Endothelial cell of umbilical vein (primary cell): ENCODE measurements around the gene FSD2. TPM values are rescaled to one million over a fixed set of nuclear protein-coding genes. Genes with fewer than 3 reads are reported as not detected.

Experiments
- BruUV-seq: library from RNA; stranded (reverse); fragments of 400-500 nt; replicated peaks from 2 replicates; lab custom pipeline; 2021; lab: Mats Ljungman, UMichigan
- CTCF ChIA-PET: fragments of 300-600, 350-600 bp; sonication (Branson Sonifier 250); formaldehyde crosslinking; loops from one replicate; lab custom pipeline; 2021; ENCODE audit warnings: antibody characterized with exemption, inconsistent platforms; lab: Charles Lee
- POLR2A ChIA-PET: fragments of 300-600, 350-600 bp; sonication (Branson Sonifier 250); formaldehyde crosslinking; loops from one replicate; lab custom pipeline; 2021; ENCODE audit warnings: antibody characterized with exemption, inconsistent platforms; lab: Charles Lee
- DNase-seq: peaks from one replicate; pipeline ENCODE4 v3.0.0-alpha.2; 2011; ENCODE audit warnings: low read depth, low spot score
- FAIRE-seq: peaks from 2 replicates; lab custom pipeline; 2011; peaks lifted over from hg19 to GRCh38; lab: Jason Lieb, UNC
- H2AFZ ChIP-seq: 2 replicates; pipeline ENCODE4 v1.6.0; 2012; ENCODE audit warnings: low read depth, low read length, control low read depth, inconsistent platforms
- H3K27ac ChIP-seq: 2 replicates; pipeline ENCODE4 v1.5.1; 2011; ENCODE audit warnings: low read depth, mild to moderate bottlenecking, control low read depth, low read length, moderate library complexity; ENCODE audit not compliant: insufficient read depth
- H3K27me3 ChIP-seq, 2 experiments: 2 replicates each; pipeline versions ENCODE4 v1.6.0 to v1.6.1; 2011; ENCODE audit warnings: low read length in 2 of 2, mixed read lengths in 1 of 2; ENCODE audit not compliant: control insufficient read depth in 2 of 2, insufficient read depth in 2 of 2
- H3K36me3 ChIP-seq, 2 experiments: 2 replicates in 1 of 2; 3 replicates in 1 of 2; pipeline ENCODE4 v1.5.1; 2011; ENCODE audit warnings: low read length in 2 of 2, mild to moderate bottlenecking in 1 of 2, moderate library complexity in 1 of 2; ENCODE audit not compliant: control insufficient read depth in 2 of 2, insufficient read depth in 2 of 2; ENCODE audit errors: extremely low read depth in 1 of 2
- H3K4me1 ChIP-seq: 3 replicates; pipeline ENCODE4 v1.5.1; 2011; ENCODE audit warnings: mild to moderate bottlenecking, low read length; ENCODE audit not compliant: control insufficient read depth, insufficient read depth; ENCODE audit errors: extremely low read depth
- H3K4me2 ChIP-seq: 2 replicates; pipeline ENCODE4 v1.6.1; 2011; ENCODE audit warnings: low read length, control low read depth, mixed read lengths; ENCODE audit not compliant: insufficient read depth
- H3K4me3 ChIP-seq, 3 experiments: fragments of 200-600 bp in 1 of 3; sonication (generic), shearing (Covaris generic) in 1 of 3; replicated peaks in 1 of 3; 2 replicates each; pipeline ENCODE4 v1.5.1; 2011 to 2016; ENCODE audit warnings: control low read depth in 3 of 3, low read length in 3 of 3, mild to moderate bottlenecking in 2 of 3, inconsistent platforms in 1 of 3, low read depth in 1 of 3, moderate library complexity in 1 of 3; ENCODE audit not compliant: insufficient read depth in 1 of 3
- H3K79me2 ChIP-seq: 2 replicates; pipeline ENCODE4 v1.6.0; 2012; ENCODE audit warnings: low read length, inconsistent platforms; ENCODE audit not compliant: control insufficient read depth, insufficient read depth
- H3K9ac ChIP-seq: replicated peaks from 2 replicates; pipeline ENCODE3; 2011; ENCODE audit warnings: low read length, control low read depth; ENCODE audit not compliant: insufficient read depth; ENCODE audit errors: extremely low read depth
- H3K9me1 ChIP-seq: replicated peaks from 3 replicates; pipeline ENCODE4 v1.6.0; 2011; ENCODE audit warnings: mild to moderate bottlenecking, low read length; ENCODE audit not compliant: control insufficient read depth, insufficient read depth; ENCODE audit errors: extremely low read depth
- H3K9me3 ChIP-seq: replicated peaks from 2 replicates; pipeline ENCODE4 v1.5.1; 2012; ENCODE audit warnings: low read length, inconsistent platforms; ENCODE audit not compliant: control insufficient read depth, insufficient read depth
- H4K20me1 ChIP-seq: replicated peaks from 2 replicates; pipeline ENCODE3; 2011; ENCODE audit warnings: mild to moderate bottlenecking, low read length; ENCODE audit not compliant: control insufficient read depth, insufficient read depth; ENCODE audit errors: extremely low read depth
- CTCF ChIP-seq, 2 donors: IDR thresholded peaks; 1 replicate in 1 of 2; 2 replicates in 1 of 2; pipeline ENCODE4 v1.5.1; 2011; ENCODE audit warnings: low read length in 2 of 2, mild to moderate bottlenecking in 2 of 2, moderate library complexity in 2 of 2, control low read depth in 1 of 2, inconsistent platforms in 1 of 2, low read depth in 1 of 2; ENCODE audit not compliant: insufficient read depth in 1 of 2; ENCODE audit errors: extremely low read depth in 1 of 2
- EZH2 ChIP-seq: IDR thresholded peaks from 2 replicates; pipeline ENCODE4 v1.6.1; 2012; ENCODE audit warnings: borderline replicate concordance, low read depth, mild to moderate bottlenecking, moderate library complexity, low read length, inconsistent platforms; ENCODE audit not compliant: severe bottlenecking
- FOS ChIP-seq: IDR thresholded peaks from 2 replicates; pipeline ENCODE4 v1.6.1; 2011; ENCODE audit warnings: mild to moderate bottlenecking, low read length, moderate library complexity, borderline replicate concordance; ENCODE audit not compliant: insufficient read depth
- GATA2 ChIP-seq: IDR thresholded peaks from 2 replicates; pipeline ENCODE4 v1.7.0; 2011; ENCODE audit warnings: low read depth, mild to moderate bottlenecking, moderate library complexity, mixed read lengths, low read length; ENCODE audit not compliant: insufficient read length, insufficient read depth
- JUN ChIP-seq: IDR thresholded peaks from 2 replicates; pipeline ENCODE4 v1.6.1; 2011; ENCODE audit warnings: borderline replicate concordance, low read depth; ENCODE audit not compliant: insufficient read length, insufficient read depth
- MYC ChIP-seq: IDR thresholded peaks from one replicate; pipeline ENCODE4 v1.6.1; 2011; ENCODE audit warnings: mild to moderate bottlenecking, low read depth, low read length
- POLR2A ChIP-seq: IDR thresholded peaks from 2 replicates; pipeline ENCODE4 v1.6.1; 2012; ENCODE audit warnings: low read depth, mild to moderate bottlenecking, control low read depth, low read length
- POLR2AphosphoS5 ChIP-seq: IDR thresholded peaks from 2 replicates; pipeline ENCODE4 v1.6.1; 2012; ENCODE audit warnings: low read depth, mild to moderate bottlenecking, control low read depth, low read length, moderate library complexity; ENCODE audit not compliant: insufficient read depth
- dilution Hi-C: fragments of 300-500 bp; cut with MboI; formaldehyde crosslinking; loops from one replicate; pipeline ENCODE4 v1.15.0; 2019; ENCODE audit warnings: low sequenced_read_pairs; ENCODE audit not compliant: extremely low pct_ligation_motif_present
- intact Hi-C: fragments of 100-400 bp; cut with micrococcal nuclease; formaldehyde crosslinking; loops from one replicate; pipeline ENCODE4 v1.10.0; 2022
- polyA plus RNA-seq, 4 experiments: library from polyadenylated mRNA; depleted of rRNA in 3 of 4; stranded (reverse) in 3 of 4; unstranded in 1 of 4; fragments of >200 nt; gene quantifications; 2 replicates each; pipeline versions ENCODE4 v1.2.1 to v1.2.3, GENCODE V29; 2011 to 2012; ENCODE audit warnings: missing spikeins in 1 of 4
- total RNA-seq: library from RNA; stranded (reverse); gene quantifications from 2 replicates; pipeline ENCODE4 v1.2.3, GENCODE V29; 2021
- TF ChIP-seq, protein P1 (sequence below): IDR thresholded peaks from 2 replicates; pipeline ENCODE4 v1.6.1; 2011; ENCODE audit not compliant: insufficient read depth, insufficient read length

Gene FSD2
- total and polyA plus RNA-seq, 2 donors (not counting 3 experiments of a cell fraction or from before 2014, with no cell fraction given), result not detected

GRCh38 chr15:82829234-82829633 lies 23.4 kb upstream of the FSD2 start:
- CTCF ChIA-PET, result no interaction called here

More at GRCh38 chr15:82829234-82829633, 23.4 kb upstream of the FSD2 start:
- Histone ChIP-seq H3K27me3 (no peaks in the 10 kb centered on the region), H3K79me2 (no peaks in the 10 kb centered on the region), H4K20me1 (no peaks in the 10 kb centered on the region), H3K27ac (no peak overlapping the region), H3K9ac (no peak overlapping the region), H3K9me3 (no peaks in the 10 kb centered on the region), H3K4me1 (peaks cover 16% of the 10 kb centered on the region), H3K36me3 (peaks cover 20 to 38% of the 10 kb centered on the region in 2 experiments), H3K9me1 (no peaks in the 10 kb centered on the region), H2AFZ (no peak overlapping the region), H3K4me2 (no peak overlapping the region), H3K4me3 (no peak overlapping the region)
- dilution Hi-C loops, result no loop called here
- DNase-seq (no peak), FAIRE-seq (no peak)
- no TSS peak for BruUV-seq
- TF ChIP-seq GATA2 (no peak), JUN (no peak), FOS (no peak), POLR2AphosphoS5 (no peak), POLR2A (no peak), MYC (no peak), CTCF (IDR thresholded peaks at IDR 0.05; ENCODE audit: extremely low read depth in 1 of 2, insufficient read depth in 1 of 2, low read depth in 1 of 2, low read length in 2 of 2) (no peak), EZH2 (no peak)
- TF ChIP-seq, protein P1, sequence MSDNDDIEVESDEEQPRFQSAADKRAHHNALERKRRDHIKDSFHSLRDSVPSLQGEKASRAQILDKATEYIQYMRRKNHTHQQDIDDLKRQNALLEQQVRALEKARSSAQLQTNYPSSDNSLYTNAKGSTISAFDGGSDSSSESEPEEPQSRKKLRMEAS, result no peak
- intact Hi-C loops, result no loop called here
- POLR2A ChIA-PET, result no interaction called here
